Posterior vena cava (tissue), 2 donors: ENCODE measurements around the gene PSMC6. TPM values are rescaled to one million over a fixed set of nuclear protein-coding genes. Genes with fewer than 3 reads are reported as not detected.
A peak's percentile ranks its signal among the peaks of the same experiment; 100 is the strongest.

ENCODE experiments used
- DNase-seq: peaks from one replicate; pipeline ENCODE4 v3.0.0-alpha.2; 2020; ENCODE audit warnings: low spot score
- intact Hi-C, 2 donors: fragments of 100-400 bp; cut with DNase I; formaldehyde crosslinking; loops; one replicate each; pipeline versions ENCODE4 v1.14.1 to v1.14.2; 2022 to 2023
- long read RNA-seq, 2 donors: library from polyadenylated mRNA; unstranded; transcript quantifications; one replicate each; pipeline ENCODE4 v2.0.0, GENCODE V29; 2020 to 2021
- total RNA-seq, 2 donors: library from RNA; stranded (reverse); fragmentation: NEBNext Ultra II Directional; extraction: Animal tissue kit (Norgen Biotek cat#: 25700); gene quantifications; one replicate each; pipeline ENCODE4 v1.2.1, GENCODE V29; 2021
- donor health status: DM: yes; HTN: yes; CAD: no.
- donor health status: DM: yes; HTN: yes; CAD: no.

The PSMC6 gene
- total RNA-seq = 10 to 100 TPM; 69.4 to 94.9 TPM
- long read RNA-seq, donor 1, transcript PSMC6-201 (14 exons, 2,188 nt) = major isoform, 30 of 34 reads
- long read RNA-seq, donor 1, partial matches to known transcripts = 1 of 34 reads
- long read RNA-seq, donor 1, other reads (novel, unspliced or antisense) = 2 of 34 reads
- long read RNA-seq, donor 2, transcript PSMC6-201 (14 exons, 2,188 nt) = major isoform, 267 of 308 reads
- long read RNA-seq, donor 2, partial matches to known transcripts = 16 of 308 reads
- long read RNA-seq, donor 2, other reads (novel, unspliced or antisense) = 22 of 308 reads

- DNase-seq = peak; percentile 98
Observed at GRCh38 chr14:52706724-52707706, at the start of gene PSMC6. Gene PSMC6 (plus strand): TSS chr14:52707200. CDS start chr14:52707220, 20 bp downstream.

GRCh38 chr14:52660325-52660724 lies 46.7 kb upstream of the PSMC6 start:
- intact Hi-C loops = no loop called here
- DNase-seq = no peak

More at GRCh38 chr14:52706724-52707706, at the start of gene PSMC6:
- intact Hi-C loops = no loop called here

- intact Hi-C loops = no loop called here
- DNase-seq = no peak
Observed at GRCh38 chr14:52660832-52661231, 46.2 kb upstream of the PSMC6 start.

- intact Hi-C loops = no loop called here
- DNase-seq = no peak
Observed at GRCh38 chr14:52661314-52661713, 45.7 kb upstream of the PSMC6 start.

GRCh38 chr14:52663850-52664249 lies 43.1 kb upstream of the PSMC6 start:
- intact Hi-C loops = no loop called here
- DNase-seq = no peak

- intact Hi-C loops = no loop called here
- no peak for DNase-seq
Observed at GRCh38 chr14:52678591-52678990, 28.4 kb upstream of the PSMC6 start.

GRCh38 chr14:52683985-52684520 lies 22.9 kb upstream of the PSMC6 start:
- intact Hi-C loops = no loop called here
- no peak for DNase-seq

GRCh38 chr14:52686176-52686575 lies 20.8 kb upstream of the PSMC6 start:
- intact Hi-C loops = no loop called here
- DNase-seq = no peak

GRCh38 chr14:52690983-52691760 lies 15.8 kb upstream of the PSMC6 start:
- DNase-seq = no peak
- intact Hi-C loops = no loop called here

GRCh38 chr14:52692248-52692962 lies 14.6 kb upstream of the PSMC6 start:
- intact Hi-C loops = no loop called here
- DNase-seq = no peak

- intact Hi-C loops = no loop called here
- DNase-seq = no peak
Observed at GRCh38 chr14:52693036-52693435, 14.0 kb upstream of the PSMC6 start.

GRCh38 chr14:52693532-52693931 lies 13.5 kb upstream of the PSMC6 start:
- DNase-seq = no peak
- intact Hi-C loops = no loop called here

GRCh38 chr14:52694761-52695480 lies 12.1 kb upstream of the PSMC6 start:
- DNase-seq = no peak
- intact Hi-C loops = no loop called here

GRCh38 chr14:52695481-52696091 lies 11.4 kb upstream of the PSMC6 start, which contains the start of gene ERO1A:
Gene ERO1A (minus strand): TSS chr14:52695558. CDS start chr14:52695481, 77 bp downstream.
- peak; percentile 97 for DNase-seq
- intact Hi-C loops = no loop called here

- intact Hi-C loops = no loop called here
- DNase-seq = no peak
Observed at GRCh38 chr14:52700701-52701172, 6.3 kb upstream of the PSMC6 start.

- no peak for DNase-seq
- intact Hi-C loops = no loop called here
Observed at GRCh38 chr14:52701223-52701622, 5.8 kb upstream of the PSMC6 start.

- DNase-seq = no peak
- intact Hi-C loops = no loop called here
Observed at GRCh38 chr14:52703225-52703624, 3.8 kb upstream of the PSMC6 start.
